GM19395 (cell line): ENCODE results near the gene USP32.
"Not testable (repeated sequence)": the region's sequence is repeated elsewhere in the genome, so short reads cannot be mapped to it uniquely, and the experiment has no call there.

Experiments
- ATAC-seq: cut with Tn5 transposase; IDR thresholded peaks from one replicate; pipeline ENCODE4 v1.9.1; 2021; ENCODE audit warnings: mild to moderate bottlenecking, moderate library complexity; ENCODE audit not compliant: unreplicated experiment

Gene USP32

DNA sequence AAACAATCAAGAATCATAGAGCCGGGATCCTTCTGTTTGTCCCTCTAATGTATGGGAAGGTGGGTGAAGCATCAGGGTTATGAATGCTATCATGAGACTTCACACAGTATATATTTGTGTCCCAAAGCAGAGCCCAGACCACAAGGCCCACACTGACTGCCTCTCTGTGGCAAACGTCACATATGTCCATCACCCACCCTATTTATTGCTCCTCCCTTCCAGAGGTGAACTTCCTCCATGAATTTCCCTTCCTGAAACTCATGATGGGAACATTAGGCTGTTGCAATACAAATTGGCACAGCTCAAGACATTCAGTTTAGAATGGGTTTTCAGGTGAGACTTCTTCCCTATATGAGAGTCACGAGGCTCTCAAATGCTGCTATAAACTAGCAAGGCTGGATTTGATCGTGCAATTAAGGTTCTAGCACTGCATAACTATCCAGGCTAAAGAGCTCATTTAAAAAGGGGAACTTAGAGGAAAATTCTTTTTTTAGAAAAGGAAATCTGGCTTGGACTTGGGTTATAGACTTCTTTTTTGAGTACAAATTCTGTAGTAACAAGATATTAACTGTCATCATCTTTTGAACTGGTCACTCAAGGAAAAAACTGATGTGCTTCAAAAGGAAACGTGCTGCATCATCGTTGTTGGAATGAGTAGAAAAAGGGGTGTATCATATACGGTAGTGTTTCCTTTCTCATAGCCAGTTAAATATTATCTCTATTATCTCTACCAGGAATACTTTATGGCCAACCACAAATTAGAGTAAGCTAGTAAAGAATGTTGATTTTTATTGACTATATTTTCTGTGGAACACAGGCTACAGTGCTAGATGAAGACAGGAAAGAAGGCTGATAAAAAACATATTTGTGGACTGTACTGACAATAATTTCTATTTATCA lies 204.8 kb downstream of the USP32 start:
- not testable (repeated sequence) for ATAC-seq

- ATAC-seq = not testable (repeated sequence)
Measured at GRCh38 chr17:60186372-60186771, 205.6 kb downstream of the USP32 start.

- ATAC-seq = not testable (repeated sequence)
Measured at GRCh38 chr17:60180380-60180779, 211.6 kb downstream of the USP32 start.

- not testable (repeated sequence) for ATAC-seq
Measured at GRCh38 chr17:60178180-60178579, 213.8 kb downstream of the USP32 start.

GRCh38 chr17:60176763-60177162 lies 215.2 kb downstream of the USP32 start:
- not testable (repeated sequence) for ATAC-seq

DNA sequence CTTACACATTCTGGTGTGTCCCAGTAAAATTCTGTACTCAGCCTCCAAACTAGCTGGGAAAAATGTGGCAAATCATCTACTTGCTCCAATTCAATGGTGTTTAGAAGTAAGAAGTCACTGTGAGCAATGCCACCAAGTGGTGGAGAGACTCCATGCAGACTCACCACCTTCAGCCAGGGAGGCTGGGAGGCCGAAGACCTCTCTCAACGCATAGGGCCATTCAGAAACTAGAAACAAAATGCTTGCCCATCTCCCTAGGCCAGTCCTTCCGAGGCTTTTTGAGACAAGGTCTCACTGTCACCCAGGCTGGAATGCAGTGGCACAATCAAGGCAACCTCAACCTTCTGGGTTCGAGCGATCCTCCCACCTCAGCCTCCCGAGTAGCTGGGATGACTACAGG lies 217.2 kb downstream of the USP32 start:
- not testable (repeated sequence) for ATAC-seq

DNA sequence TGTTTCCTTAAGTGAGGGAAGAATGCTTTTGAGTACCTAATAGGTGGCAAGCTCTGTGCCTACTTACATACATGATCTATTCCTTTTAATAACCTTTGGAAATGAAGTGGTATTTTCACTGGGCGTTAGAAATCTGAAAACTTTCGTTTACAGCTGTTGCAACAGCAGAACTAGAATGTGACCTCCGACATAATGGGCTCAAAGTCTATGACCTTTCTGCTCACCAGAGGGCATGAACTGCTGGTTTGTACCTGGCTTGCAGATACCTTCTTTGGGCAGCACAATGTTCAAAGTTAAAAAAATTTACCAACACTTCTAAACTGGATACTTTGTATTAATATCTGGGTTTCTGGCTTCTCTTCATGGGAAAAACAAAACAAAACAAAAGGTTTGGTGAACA lies 217.9 kb downstream of the USP32 start:
- ATAC-seq = no peak

GRCh38 chr17:60173304-60173819 lies 218.6 kb downstream of the USP32 start:
- ATAC-seq = no peak

GRCh38 chr17:60171753-60172079 lies 220.2 kb downstream of the USP32 start:
- ATAC-seq = no peak

- no peak for ATAC-seq
Measured at GRCh38 chr17:60170835-60171752, 220.8 kb downstream of the USP32 start.

DNA sequence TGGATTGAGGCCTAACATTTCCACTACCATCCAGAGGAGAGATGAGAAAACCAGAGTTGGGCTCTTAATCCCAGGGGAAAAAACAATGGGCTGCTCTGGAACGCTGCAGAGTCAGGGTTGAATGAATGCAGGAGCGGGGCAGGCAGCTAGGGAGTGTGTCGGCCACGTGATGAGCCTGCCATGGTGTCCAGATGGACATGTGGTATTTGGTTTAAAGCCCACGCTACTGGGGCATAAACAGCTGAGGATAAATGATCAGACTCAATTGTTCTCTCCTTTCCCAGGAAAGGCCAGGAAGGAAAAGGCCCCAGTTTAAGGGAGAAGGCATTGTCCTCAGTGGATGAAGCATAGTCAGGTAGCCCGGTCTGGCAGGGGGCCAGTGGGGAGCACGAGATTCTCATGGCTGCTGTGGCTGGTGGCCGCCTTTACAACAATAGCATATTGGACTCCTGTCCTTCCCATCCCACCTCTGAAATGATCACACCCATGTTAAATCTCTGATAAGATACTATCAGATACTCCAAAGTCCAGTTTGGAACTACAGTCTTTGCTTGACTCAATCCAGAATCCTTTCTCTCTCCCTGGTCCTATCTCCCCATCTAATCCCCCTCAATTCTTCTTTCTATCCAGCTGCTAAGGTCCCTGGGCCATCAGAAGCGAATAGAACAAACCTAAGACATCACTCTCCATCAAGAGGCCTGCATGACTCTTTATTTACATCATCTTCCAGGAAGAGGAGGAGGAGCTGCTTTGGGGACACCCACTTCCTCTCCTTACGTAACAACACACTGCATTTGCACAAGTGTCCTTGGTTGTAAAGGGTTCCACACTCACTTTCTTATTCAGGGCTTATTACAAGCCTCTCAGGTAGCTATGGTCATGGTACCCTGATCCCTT lies 221.8 kb downstream of the USP32 start:
- ATAC-seq = no peak

GRCh38 chr17:60168654-60169053 lies 223.3 kb downstream of the USP32 start:
- ATAC-seq = no peak

DNA sequence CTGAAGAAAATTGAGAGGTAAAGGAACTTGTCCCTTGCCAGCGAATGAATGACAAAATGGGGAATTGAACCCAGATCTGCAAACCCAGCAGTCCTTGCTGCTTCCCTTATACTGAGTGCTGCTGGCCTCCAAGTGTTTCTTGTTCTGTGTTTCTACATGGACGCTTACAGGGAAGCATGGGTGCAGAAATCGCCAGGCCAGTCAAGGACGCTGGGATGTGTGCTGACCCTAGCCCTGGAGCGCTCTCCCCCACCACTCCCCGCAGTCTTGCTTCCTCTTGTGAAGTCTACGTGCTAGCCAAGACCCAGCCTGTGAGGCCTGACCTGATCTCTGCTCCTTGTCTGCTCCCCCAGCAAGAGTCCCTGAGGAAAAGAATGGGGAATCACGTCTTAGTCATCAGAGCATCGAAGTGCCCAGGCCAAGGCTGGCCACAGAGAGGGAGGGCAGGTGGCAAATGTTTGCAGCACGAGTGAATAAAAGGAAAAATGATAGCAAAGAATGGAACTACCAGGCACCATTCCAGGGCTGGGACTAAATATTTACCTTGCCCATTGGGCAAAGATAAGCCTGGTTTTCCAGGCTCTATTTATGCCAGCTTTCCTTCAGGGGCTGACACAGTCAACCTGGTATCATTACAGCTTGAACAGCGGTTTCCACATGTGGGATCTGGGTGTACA lies 224.7 kb downstream of the USP32 start:
- ATAC-seq = no peak

DNA sequence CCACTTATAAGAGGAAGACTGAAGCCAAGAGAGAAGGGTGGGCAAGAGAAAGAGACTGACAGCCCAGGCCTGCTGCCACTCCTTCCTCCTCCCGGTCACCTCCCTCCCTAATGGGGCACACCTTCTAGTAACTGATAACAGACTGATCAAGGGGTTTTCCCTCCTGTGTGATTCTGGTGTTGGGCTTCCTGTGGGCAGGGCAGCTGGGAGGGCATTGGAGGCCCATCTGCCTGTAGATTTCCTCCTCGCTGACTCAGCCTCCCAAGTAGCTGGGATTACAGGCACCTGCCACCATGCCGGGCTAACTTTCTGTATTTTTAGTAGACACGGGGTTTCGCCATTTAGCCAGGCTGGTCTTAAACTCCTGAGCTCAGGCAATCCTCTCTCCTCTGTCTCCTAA lies 226.0 kb downstream of the USP32 start:
- ATAC-seq = no peak

- ATAC-seq = no peak
Measured at GRCh38 chr17:60165223-60165622, 226.7 kb downstream of the USP32 start.

DNA sequence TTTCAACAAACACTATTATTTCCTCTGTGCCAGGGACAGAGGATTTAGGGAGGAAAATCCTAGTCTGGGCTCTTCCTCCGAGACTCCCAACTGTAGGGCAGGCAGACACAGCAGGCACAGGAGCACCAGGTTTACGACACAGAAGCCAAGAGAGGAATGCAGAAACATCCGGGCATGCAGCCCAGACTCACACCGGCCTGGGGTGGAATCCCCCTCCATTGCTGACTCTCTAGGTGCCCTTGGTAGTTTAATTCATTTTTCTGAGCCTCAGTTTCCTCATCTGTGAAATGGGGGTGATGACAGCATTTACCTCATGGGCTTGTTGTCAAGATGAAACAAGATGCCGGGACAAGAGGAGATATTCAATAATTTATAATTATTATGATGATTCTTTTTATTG lies 227.2 kb downstream of the USP32 start:
- no peak for ATAC-seq

GRCh38 chr17:60164164-60164563 lies 227.8 kb downstream of the USP32 start:
- no peak for ATAC-seq

DNA sequence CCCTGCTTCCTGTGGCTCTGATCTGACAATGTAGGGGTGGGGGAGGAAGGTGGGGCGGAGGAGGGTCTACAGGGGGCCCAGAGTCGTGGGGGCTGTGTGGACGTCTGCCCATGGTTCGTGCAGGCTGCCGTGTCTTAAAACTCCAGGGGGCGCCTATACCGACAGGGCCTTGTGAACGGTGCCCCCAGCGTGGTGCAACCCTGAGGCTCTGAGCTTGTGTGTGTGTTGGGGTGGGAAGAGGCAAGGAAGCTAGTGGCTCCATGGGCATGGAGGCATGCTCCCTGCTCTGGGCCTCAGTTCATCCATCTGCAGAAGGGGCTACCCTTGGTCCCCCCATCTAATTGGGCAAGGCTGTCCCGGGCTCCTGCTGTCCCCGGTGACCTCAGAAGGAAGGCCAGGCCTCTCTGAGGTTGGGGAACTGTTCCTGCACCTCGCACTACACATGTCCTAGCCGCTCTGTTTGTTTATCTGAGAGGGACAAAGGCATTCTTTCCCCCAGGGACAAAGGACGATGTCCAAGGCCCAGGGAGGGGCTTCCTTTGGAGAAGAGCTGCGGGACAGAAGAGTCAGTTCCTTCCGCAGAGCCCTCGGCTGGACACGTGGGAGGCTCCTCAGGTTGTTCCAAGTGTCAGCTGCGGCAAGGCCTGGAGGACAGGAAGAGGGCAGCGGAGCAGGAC lies 228.7 kb downstream of the USP32 start:
- ATAC-seq = no peak

- ATAC-seq = no peak
Measured at GRCh38 chr17:60161598-60162330, 230.2 kb downstream of the USP32 start.
